Measurements from ENCODE around the gene SLC13A5.

DNA sequence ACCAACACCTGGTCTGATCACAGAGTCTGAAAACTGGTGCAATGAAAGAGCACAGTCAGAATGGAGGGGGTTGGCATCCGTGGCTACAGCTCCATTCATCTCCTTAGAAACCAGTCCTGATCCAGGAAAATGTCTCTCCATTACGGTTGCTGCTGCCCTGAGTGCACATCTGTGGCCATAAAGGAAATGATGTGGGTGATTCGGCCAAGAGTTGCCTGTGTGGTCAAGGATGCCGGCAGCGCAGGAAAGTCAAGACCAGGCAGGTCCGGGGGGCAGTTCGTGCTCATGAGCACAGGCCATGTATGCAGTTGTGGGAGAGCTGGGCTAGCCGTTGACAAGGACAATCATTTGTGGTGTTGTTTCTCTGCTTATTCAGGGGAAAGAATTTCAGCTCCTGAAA lies 48.6 kb upstream of the SLC13A5 start:
- TF ChIP-seq, protein P1, sequence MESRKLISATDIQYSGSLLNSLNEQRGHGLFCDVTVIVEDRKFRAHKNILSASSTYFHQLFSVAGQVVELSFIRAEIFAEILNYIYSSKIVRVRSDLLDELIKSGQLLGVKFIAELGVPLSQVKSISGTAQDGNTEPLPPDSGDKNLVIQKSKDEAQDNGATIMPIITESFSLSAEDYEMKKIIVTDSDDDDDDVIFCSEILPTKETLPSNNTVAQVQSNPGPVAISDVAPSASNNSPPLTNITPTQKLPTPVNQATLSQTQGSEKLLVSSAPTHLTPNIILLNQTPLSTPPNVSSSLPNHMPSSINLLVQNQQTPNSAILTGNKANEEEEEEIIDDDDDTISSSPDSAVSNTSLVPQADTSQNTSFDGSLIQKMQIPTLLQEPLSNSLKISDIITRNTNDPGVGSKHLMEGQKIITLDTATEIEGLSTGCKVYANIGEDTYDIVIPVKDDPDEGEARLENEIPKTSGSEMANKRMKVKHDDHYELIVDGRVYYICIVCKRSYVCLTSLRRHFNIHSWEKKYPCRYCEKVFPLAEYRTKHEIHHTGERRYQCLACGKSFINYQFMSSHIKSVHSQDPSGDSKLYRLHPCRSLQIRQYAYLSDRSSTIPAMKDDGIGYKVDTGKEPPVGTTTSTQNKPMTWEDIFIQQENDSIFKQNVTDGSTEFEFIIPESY (IDR thresholded peaks at IDR 0.05) = no peak
- TF ChIP-seq, protein P2, sequence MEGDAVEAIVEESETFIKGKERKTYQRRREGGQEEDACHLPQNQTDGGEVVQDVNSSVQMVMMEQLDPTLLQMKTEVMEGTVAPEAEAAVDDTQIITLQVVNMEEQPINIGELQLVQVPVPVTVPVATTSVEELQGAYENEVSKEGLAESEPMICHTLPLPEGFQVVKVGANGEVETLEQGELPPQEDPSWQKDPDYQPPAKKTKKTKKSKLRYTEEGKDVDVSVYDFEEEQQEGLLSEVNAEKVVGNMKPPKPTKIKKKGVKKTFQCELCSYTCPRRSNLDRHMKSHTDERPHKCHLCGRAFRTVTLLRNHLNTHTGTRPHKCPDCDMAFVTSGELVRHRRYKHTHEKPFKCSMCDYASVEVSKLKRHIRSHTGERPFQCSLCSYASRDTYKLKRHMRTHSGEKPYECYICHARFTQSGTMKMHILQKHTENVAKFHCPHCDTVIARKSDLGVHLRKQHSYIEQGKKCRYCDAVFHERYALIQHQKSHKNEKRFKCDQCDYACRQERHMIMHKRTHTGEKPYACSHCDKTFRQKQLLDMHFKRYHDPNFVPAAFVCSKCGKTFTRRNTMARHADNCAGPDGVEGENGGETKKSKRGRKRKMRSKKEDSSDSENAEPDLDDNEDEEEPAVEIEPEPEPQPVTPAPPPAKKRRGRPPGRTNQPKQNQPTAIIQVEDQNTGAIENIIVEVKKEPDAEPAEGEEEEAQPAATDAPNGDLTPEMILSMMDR (IDR thresholded peaks at IDR 0.05; ENCODE audit: low read depth, low read length, missing input control) = no peak
- TF ChIP-seq TAF1 (conservative IDR thresholded peaks at IDR 0.05) (no peak), SP1 (IDR thresholded peaks at IDR 0.05) (no peak), FOXA2 (IDR thresholded peaks at IDR 0.05) (no peak), JUND (IDR thresholded peaks at IDR 0.05) (no peak), EGR1 (IDR thresholded peaks at IDR 0.05; ENCODE audit: low read depth in 2 of 2) (no peak), YY1 (IDR thresholded peaks at IDR 0.05) (no peak), GABPA (IDR thresholded peaks at IDR 0.05 in 1 of 2, conservative IDR thresholded peaks at IDR 0.05 in 1 of 2) (no peak)
- TF ChIP-seq, protein P3, sequence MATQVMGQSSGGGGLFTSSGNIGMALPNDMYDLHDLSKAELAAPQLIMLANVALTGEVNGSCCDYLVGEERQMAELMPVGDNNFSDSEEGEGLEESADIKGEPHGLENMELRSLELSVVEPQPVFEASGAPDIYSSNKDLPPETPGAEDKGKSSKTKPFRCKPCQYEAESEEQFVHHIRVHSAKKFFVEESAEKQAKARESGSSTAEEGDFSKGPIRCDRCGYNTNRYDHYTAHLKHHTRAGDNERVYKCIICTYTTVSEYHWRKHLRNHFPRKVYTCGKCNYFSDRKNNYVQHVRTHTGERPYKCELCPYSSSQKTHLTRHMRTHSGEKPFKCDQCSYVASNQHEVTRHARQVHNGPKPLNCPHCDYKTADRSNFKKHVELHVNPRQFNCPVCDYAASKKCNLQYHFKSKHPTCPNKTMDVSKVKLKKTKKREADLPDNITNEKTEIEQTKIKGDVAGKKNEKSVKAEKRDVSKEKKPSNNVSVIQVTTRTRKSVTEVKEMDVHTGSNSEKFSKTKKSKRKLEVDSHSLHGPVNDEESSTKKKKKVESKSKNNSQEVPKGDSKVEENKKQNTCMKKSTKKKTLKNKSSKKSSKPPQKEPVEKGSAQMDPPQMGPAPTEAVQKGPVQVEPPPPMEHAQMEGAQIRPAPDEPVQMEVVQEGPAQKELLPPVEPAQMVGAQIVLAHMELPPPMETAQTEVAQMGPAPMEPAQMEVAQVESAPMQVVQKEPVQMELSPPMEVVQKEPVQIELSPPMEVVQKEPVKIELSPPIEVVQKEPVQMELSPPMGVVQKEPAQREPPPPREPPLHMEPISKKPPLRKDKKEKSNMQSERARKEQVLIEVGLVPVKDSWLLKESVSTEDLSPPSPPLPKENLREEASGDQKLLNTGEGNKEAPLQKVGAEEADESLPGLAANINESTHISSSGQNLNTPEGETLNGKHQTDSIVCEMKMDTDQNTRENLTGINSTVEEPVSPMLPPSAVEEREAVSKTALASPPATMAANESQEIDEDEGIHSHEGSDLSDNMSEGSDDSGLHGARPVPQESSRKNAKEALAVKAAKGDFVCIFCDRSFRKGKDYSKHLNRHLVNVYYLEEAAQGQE (IDR thresholded peaks at IDR 0.05) = no peak
- TF ChIP-seq, protein P4, sequence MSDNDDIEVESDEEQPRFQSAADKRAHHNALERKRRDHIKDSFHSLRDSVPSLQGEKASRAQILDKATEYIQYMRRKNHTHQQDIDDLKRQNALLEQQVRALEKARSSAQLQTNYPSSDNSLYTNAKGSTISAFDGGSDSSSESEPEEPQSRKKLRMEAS (IDR thresholded peaks at IDR 0.05) = no peak

All from liver (tissue), 3 donors.